HG02798 (cell line): ENCODE measurements around the gene MMAA.

Experiments used
- ATAC-seq: cut with Tn5 transposase; IDR thresholded peaks from one replicate; pipeline ENCODE4 v1.9.1; 2021; ENCODE audit warnings: mild to moderate bottlenecking; ENCODE audit not compliant: unreplicated experiment, poor library complexity

MMAA gene

GRCh38 chr4:145697332-145697731 lies 78.1 kb downstream of the MMAA start:
- ATAC-seq: peak; percentile 29

GRCh38 chr4:145698507-145698906 lies 79.3 kb downstream of the MMAA start:
- no peak for ATAC-seq

- ATAC-seq: no peak
Observed at GRCh38 chr4:145703850-145704497, 84.8 kb downstream of the MMAA start.

- peak; percentile 24 for ATAC-seq
Observed at GRCh38 chr4:145709336-145709735, 90.2 kb downstream of the MMAA start.
